OCI-LY7 (cell line): Measurements from ENCODE around the gene DGCR2. TPM values are rescaled to one million over a fixed set of nuclear protein-coding genes. Genes with fewer than 3 reads are reported as not detected.
"Not testable (repeated sequence)": the region's sequence is repeated elsewhere in the genome, so short reads cannot be mapped to it uniquely, and the experiment has no call there.

ENCODE experiments used
- BruUV-seq: library from RNA; stranded (reverse); fragments of 400-500 nt; replicated peaks from 2 replicates; lab custom pipeline; 2021; lab: Mats Ljungman, UMichigan
- CTCF ChIA-PET: fragments of 300-600 bp; sonication (Branson Sonifier 250); formaldehyde crosslinking; loops from one replicate; lab custom pipeline; 2022; ENCODE audit warnings: antibody characterized with exemption; ENCODE audit not compliant: unreplicated experiment; lab: Charles Lee
- POLR2A ChIA-PET: fragments of 300-600 bp; sonication (Branson Sonifier 250); formaldehyde crosslinking; loops from one replicate; lab custom pipeline; 2022; ENCODE audit warnings: antibody characterized with exemption; lab: Charles Lee
- DNase-seq: peaks from one replicate; pipeline ENCODE4 v3.0.0-alpha.2; 2015; ENCODE audit warnings: low spot score
- H2AFZ ChIP-seq: fragments of 200-600 bp; sonication (generic), shearing (Covaris generic); 2 replicates; pipeline ENCODE4 v1.6.1; 2014; ENCODE audit warnings: mild to moderate bottlenecking, antibody characterized with exemption, low read length, moderate library complexity
- H3K27ac ChIP-seq: fragments of 200-600 bp; sonication (generic); 2 replicates; pipeline ENCODE4 v1.5.1; 2014; ENCODE audit warnings: mixed run types, low read depth, mild to moderate bottlenecking, moderate library complexity, low read length, inconsistent platforms; ENCODE audit not compliant: poor library complexity, severe bottlenecking
- H3K36me3 ChIP-seq: fragments of 200-600 bp; sonication (generic); 2 replicates; pipeline ENCODE4 v1.6.1; 2014; ENCODE audit warnings: mild to moderate bottlenecking, antibody characterized with exemption, low read length, moderate library complexity, mixed read lengths; ENCODE audit not compliant: insufficient read depth
- H3K4me1 ChIP-seq: fragments of 200-600 bp; sonication (generic); 2 replicates; pipeline ENCODE4 v1.5.1; 2014; ENCODE audit warnings: mild to moderate bottlenecking, low read length; ENCODE audit not compliant: insufficient read depth, poor library complexity, severe bottlenecking
- H3K4me2 ChIP-seq: fragments of 200-600 bp; sonication (generic); 2 replicates; pipeline ENCODE4 v1.6.1; 2014; ENCODE audit warnings: mild to moderate bottlenecking, low read length
- H3K4me3 ChIP-seq: fragments of 200-600 bp; sonication (generic); 2 replicates; pipeline ENCODE4 v1.5.1; 2014; ENCODE audit warnings: mild to moderate bottlenecking, low read depth, low read length; ENCODE audit not compliant: poor library complexity, severe bottlenecking
- H3K79me2 ChIP-seq: fragments of 200-600 bp; sonication (generic); 2 replicates; pipeline ENCODE4 v1.6.1; 2016; ENCODE audit warnings: low read depth, mild to moderate bottlenecking, low read length, moderate library complexity, mixed read lengths; ENCODE audit not compliant: insufficient read depth
- H3K9me2 ChIP-seq: fragments of 200-600 bp; sonication (generic); 2 replicates; pipeline ENCODE4 v1.6.1; 2016; ENCODE audit warnings: mild to moderate bottlenecking, low read length, mixed read lengths; ENCODE audit not compliant: insufficient read depth
- H3K9me3 ChIP-seq: fragments of 200-600 bp; sonication (generic); 2 replicates; pipeline ENCODE4 v1.6.1; 2014; ENCODE audit warnings: mild to moderate bottlenecking, mixed run types, low read length, mixed read lengths
- H4K20me1 ChIP-seq: fragments of 200-600 bp; sonication (generic); 2 replicates; pipeline ENCODE4 v1.6.1; 2014; ENCODE audit warnings: mild to moderate bottlenecking, antibody characterized with exemption, low read length, moderate library complexity, mixed read lengths; ENCODE audit not compliant: insufficient read depth
- CTCF ChIP-seq: fragments of 200-600 bp; sonication (generic); conservative IDR thresholded peaks from 2 replicates; pipeline ENCODE4 v1.5.1; 2014; ENCODE audit warnings: mild to moderate bottlenecking, antibody characterized with exemption, low read length, moderate library complexity, mixed read lengths
- EZH2phosphoT487 ChIP-seq: fragments of 200-600 bp; sonication (generic); IDR thresholded peaks from 2 replicates; pipeline ENCODE4 v1.6.1; 2018; ENCODE audit warnings: low read depth, borderline replicate concordance, mild to moderate bottlenecking, mixed run types, antibody characterized with exemption, low read length, moderate library complexity, mixed read lengths
- intact Hi-C: fragments of 100-400 bp; cut with micrococcal nuclease; formaldehyde crosslinking; loops from one replicate; pipeline ENCODE4 v1.10.0; 2022; ENCODE audit not compliant: unreplicated experiment
- total RNA-seq, 2 experiments: library from RNA; depleted of rRNA in 1 of 2; stranded (reverse); fragments of >200 nt in 1 of 2; shearing (Covaris generic) in 1 of 2; gene quantifications; 2 replicates each; pipeline ENCODE4 v1.2.3, GENCODE V29; 2014 to 2022

The DGCR2 gene
- total RNA-seq, 2 experiments from 2014 or later, result 27.6 to 29.7 TPM

- no peak for TF ChIP-seq CTCF
- no peak for TF ChIP-seq EZH2phosphoT487
- ChIA-PET POLR2A (no interaction called here), CTCF (no interaction called here)
- no TSS peak for BruUV-seq
- no peaks in the 10 kb centered on the region for H3K79me2 ChIP-seq
- H3K9me2 ChIP-seq, result no peaks in the 10 kb centered on the region
- intact Hi-C loops, result no loop called here
- H4K20me1 ChIP-seq, result no peaks in the 10 kb centered on the region
- no peak overlapping the region for H3K4me3 ChIP-seq
- H2AFZ ChIP-seq, result no peak overlapping the region
- no peak overlapping the region for H3K27ac ChIP-seq
- no peak for DNase-seq
- no peaks in the 10 kb centered on the region for H3K36me3 ChIP-seq
- no peaks in the 10 kb centered on the region for H3K4me1 ChIP-seq
- H3K4me2 ChIP-seq, result no peak overlapping the region
- H3K9me3 ChIP-seq, result no peaks in the 10 kb centered on the region
Observed at GRCh38 chr22:19018256-19018655, 104.0 kb downstream of the DGCR2 start.

- Histone ChIP-seq H3K4me1 (no peaks in the 10 kb centered on the region), H3K4me3 (no peak overlapping the region), H3K79me2 (no peaks in the 10 kb centered on the region), H4K20me1 (no peaks in the 10 kb centered on the region), H3K36me3 (no peaks in the 10 kb centered on the region), H3K9me2 (no peaks in the 10 kb centered on the region), H3K9me3 (no peaks in the 10 kb centered on the region), H3K27ac (no peak overlapping the region), H3K4me2 (no peak overlapping the region), H2AFZ (no peak overlapping the region)
- POLR2A ChIA-PET, result interaction anchor here (0.7 kb wide), 1 partner anchor 658 kb away, joined by 3 read pairs; no protein-coding TSS in a partner anchor
- TF ChIP-seq EZH2phosphoT487, result no peak
- TF ChIP-seq CTCF, result no peak
- CTCF ChIA-PET, result no interaction called here
- no TSS peak for BruUV-seq
- intact Hi-C loops, result no loop called here
- no peak for DNase-seq
Observed at GRCh38 chr22:19016081-19016766, 106.0 kb downstream of the DGCR2 start.

GRCh38 chr22:19014886-19015285 is 107.3 kb downstream of the DGCR2 start:
- no peak for TF ChIP-seq EZH2phosphoT487
- no peak for TF ChIP-seq CTCF
- H3K4me2 ChIP-seq, result no peak overlapping the region
- POLR2A ChIA-PET, result no interaction called here
- intact Hi-C loops, result no loop called here
- no peaks in the 10 kb centered on the region for H3K79me2 ChIP-seq
- H2AFZ ChIP-seq, result no peak overlapping the region
- CTCF ChIA-PET, result no interaction called here
- H4K20me1 ChIP-seq, result no peaks in the 10 kb centered on the region
- no peak overlapping the region for H3K4me3 ChIP-seq
- H3K4me1 ChIP-seq, result no peaks in the 10 kb centered on the region
- H3K9me3 ChIP-seq, result no peaks in the 10 kb centered on the region
- H3K36me3 ChIP-seq, result no peaks in the 10 kb centered on the region
- no peaks in the 10 kb centered on the region for H3K9me2 ChIP-seq
- no peak for DNase-seq
- no peak overlapping the region for H3K27ac ChIP-seq
- BruUV-seq, result no TSS peak

GRCh38 chr22:19013881-19014598 is 108.2 kb downstream of the DGCR2 start:
- H3K9me3 ChIP-seq, H3K4me1 ChIP-seq, H3K4me3 ChIP-seq, CTCF ChIA-PET, H3K27ac ChIP-seq, H3K79me2 ChIP-seq, intact Hi-C loops, H3K36me3 ChIP-seq, H3K4me2 ChIP-seq, DNase-seq, H2AFZ ChIP-seq, H4K20me1 ChIP-seq, BruUV-seq, POLR2A ChIA-PET, H3K9me2 ChIP-seq: not testable (repeated sequence)
